ENCODE data around the gene IQUB. TPM values are rescaled to one million over a fixed set of nuclear protein-coding genes. Genes with fewer than 3 reads are reported as not detected.
A peak's percentile ranks its signal among the peaks of the same experiment; 100 is the strongest.

IQUB gene
- total RNA-seq, 4 donors from 2014 or later: not detected

DNA sequence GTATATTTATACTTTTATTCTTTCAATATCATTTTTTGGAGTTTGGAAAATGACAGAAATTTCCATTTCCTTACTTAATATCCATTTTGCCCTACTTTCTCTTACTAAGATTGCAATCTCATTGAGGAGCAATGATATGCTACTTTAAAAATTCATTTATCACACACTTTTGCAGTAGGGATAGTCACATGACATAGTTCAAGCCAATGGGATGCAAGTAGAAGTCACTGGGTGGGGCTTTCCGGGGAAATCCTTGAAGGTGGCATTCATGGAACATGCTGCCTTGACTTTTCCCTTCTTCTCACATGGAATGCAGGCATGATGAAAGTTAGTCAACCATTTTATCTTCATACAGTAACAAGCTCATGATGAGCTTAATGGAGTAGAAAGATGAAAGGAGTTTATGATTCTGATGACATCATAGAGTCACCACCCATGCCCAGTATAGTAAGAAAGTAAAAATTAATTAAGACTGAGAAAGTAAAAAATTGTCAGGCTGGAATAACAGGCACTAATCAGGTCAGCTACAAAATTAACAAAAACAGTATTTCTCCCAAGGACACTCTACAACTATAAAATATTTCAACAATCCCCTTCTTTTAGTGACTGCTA, 33.4 kb downstream of the IQUB start:
- DNase-seq: no peak

GRCh38 chr7:123499211-123499970, 35.0 kb downstream of the IQUB start:
- no peaks in the 10 kb centered on the region for H3K36me3 ChIP-seq
- no peak overlapping the region for H3K27ac ChIP-seq
- no peak for DNase-seq
- no peaks in the 10 kb centered on the region for H3K9me3 ChIP-seq
- no peaks in the 10 kb centered on the region for H3K4me1 ChIP-seq
- no peaks in the 10 kb centered on the region for H3K27me3 ChIP-seq
- TF ChIP-seq, protein P1, sequence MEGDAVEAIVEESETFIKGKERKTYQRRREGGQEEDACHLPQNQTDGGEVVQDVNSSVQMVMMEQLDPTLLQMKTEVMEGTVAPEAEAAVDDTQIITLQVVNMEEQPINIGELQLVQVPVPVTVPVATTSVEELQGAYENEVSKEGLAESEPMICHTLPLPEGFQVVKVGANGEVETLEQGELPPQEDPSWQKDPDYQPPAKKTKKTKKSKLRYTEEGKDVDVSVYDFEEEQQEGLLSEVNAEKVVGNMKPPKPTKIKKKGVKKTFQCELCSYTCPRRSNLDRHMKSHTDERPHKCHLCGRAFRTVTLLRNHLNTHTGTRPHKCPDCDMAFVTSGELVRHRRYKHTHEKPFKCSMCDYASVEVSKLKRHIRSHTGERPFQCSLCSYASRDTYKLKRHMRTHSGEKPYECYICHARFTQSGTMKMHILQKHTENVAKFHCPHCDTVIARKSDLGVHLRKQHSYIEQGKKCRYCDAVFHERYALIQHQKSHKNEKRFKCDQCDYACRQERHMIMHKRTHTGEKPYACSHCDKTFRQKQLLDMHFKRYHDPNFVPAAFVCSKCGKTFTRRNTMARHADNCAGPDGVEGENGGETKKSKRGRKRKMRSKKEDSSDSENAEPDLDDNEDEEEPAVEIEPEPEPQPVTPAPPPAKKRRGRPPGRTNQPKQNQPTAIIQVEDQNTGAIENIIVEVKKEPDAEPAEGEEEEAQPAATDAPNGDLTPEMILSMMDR (IDR thresholded peaks at IDR 0.05): no peak
- TF ChIP-seq POLR2A (IDR thresholded peaks at IDR 0.05): no peak
- H3K4me3 ChIP-seq: no peak overlapping the region

More for the DNA sequence above, 33.4 kb downstream of the IQUB start:
- Histone ChIP-seq H3K4me1 (no peaks in the 10 kb centered on the region), H3K27me3 (no peaks in the 10 kb centered on the region), H3K9me3 (peaks cover 0 to 7% (median 0%) of the 10 kb centered on the region in 4 donors), H3K27ac (no peak overlapping the region), H3K36me3 (no peaks in the 10 kb centered on the region), H3K4me3 (no peak overlapping the region)
- TF ChIP-seq, protein P1 (IDR thresholded peaks at IDR 0.05): no peak
- no peak for TF ChIP-seq POLR2A (IDR thresholded peaks at IDR 0.05)

DNA sequence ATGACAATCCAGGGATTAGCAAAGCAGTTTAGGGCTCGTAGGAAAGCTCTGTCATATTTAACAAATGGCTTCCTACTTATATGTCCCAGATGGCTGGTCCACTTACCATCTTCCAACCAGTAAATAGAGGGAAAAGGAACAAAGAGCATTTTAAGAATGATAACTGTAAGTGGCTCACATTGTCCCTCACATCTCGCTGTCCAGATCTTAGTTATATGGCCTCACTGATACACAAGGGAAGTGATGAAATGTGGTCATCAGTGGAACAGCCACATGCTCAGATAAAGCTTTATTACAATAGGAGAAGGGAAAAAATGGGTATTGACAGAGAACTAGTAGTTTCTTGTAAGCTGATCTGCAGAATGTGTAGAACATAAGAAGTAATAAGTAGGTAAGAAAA, 35.8 kb downstream of the IQUB start:
- Histone ChIP-seq H3K36me3 (no peaks in the 10 kb centered on the region), H3K27me3 (no peaks in the 10 kb centered on the region), H3K4me3 (no peak overlapping the region), H3K9me3 (no peaks in the 10 kb centered on the region), H3K27ac (no peak overlapping the region), H3K4me1 (no peaks in the 10 kb centered on the region)
- TF ChIP-seq, protein P1 (IDR thresholded peaks at IDR 0.05): no peak
- TF ChIP-seq POLR2A (IDR thresholded peaks at IDR 0.05): no peak
- DNase-seq: no peak

GRCh38 chr7:123498031-123498430, 36.4 kb downstream of the IQUB start:
- Histone ChIP-seq H3K4me3 (no peak overlapping the region), H3K27ac (no peak overlapping the region), H3K36me3 (no peaks in the 10 kb centered on the region), H3K4me1 (no peaks in the 10 kb centered on the region), H3K9me3 (no peaks in the 10 kb centered on the region), H3K27me3 (no peaks in the 10 kb centered on the region)
- no peak for DNase-seq
- TF ChIP-seq POLR2A (IDR thresholded peaks at IDR 0.05): no peak
- TF ChIP-seq, protein P1 (IDR thresholded peaks at IDR 0.05): no peak

- Histone ChIP-seq H3K9me3 (no peaks in the 10 kb centered on the region), H3K27me3 (no peaks in the 10 kb centered on the region), H3K27ac (no peak overlapping the region), H3K36me3 (no peaks in the 10 kb centered on the region), H3K4me1 (no peaks in the 10 kb centered on the region), H3K4me3 (no peak overlapping the region)
- TF ChIP-seq, protein P1 (IDR thresholded peaks at IDR 0.05): peak in 5 of 6 experiments; percentile 48 to 75 (median 72)
- no peak for TF ChIP-seq POLR2A (IDR thresholded peaks at IDR 0.05)
- DNase-seq: no peak
Measured at GRCh38 chr7:123494193-123494796, 40.1 kb downstream of the IQUB start.

Measured in Peyer's patch (tissue), 4 donors.